ENCODE data around the gene UFM1. TPM values are rescaled to one million over a fixed set of nuclear protein-coding genes. Genes with fewer than 3 reads are reported as not detected.

UFM1 gene
- total and polyA plus RNA-seq, 2 donors (not counting 1 experiment from before 2014, with no cell fraction given), result 27.5 to 61.6 TPM

DNA sequence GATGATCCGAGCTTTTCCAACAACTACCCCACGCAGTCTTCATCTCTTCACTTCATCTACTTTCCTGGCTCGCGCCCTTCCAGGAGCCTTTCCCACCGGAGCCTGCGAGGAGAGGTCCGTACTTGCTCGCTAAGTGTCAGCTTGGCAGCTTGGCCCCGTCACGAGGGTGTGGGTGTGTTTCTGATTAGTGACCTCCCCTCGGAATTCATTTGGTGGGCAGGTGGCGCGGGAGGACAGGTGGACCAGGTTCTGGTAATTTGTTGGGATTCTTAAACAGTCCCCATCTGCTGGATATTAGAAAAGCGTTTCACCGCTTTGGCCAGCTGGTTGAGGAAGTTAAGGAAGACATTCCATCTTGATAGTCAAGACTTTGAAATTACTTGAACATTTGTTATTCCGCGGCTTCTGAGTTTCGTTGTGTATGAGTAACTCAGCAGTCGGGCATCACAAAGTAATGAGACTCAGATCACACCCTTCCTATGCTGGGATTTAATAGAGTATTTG, 515 bp downstream of the UFM1 start:
- Mint-ChIP-seq H3K27ac (peak overlapping the region; percentile 98), H3K9me3 (ENCODE audit: insufficient read depth) (no peaks in the 10 kb centered on the region), H3K27me3 (no peaks in the 10 kb centered on the region), H3K4me1 (peaks cover 38% of the 10 kb centered on the region), H3K4me3 (peak overlapping the region; percentile 99)
- peaks cover 34% of the 10 kb centered on the region for H3K79me2 ChIP-seq (ENCODE audit: control insufficient read depth, insufficient read depth, low read length)
- peak overlapping the region; percentile 83 for H3K9ac ChIP-seq (ENCODE audit: low read length)
- TF ChIP-seq EZH2 (IDR thresholded peaks at IDR 0.05; ENCODE audit: borderline replicate concordance, insufficient read depth, low read depth, low read length, poor library complexity, severe bottlenecking), result no peak
- TF ChIP-seq, protein P1, sequence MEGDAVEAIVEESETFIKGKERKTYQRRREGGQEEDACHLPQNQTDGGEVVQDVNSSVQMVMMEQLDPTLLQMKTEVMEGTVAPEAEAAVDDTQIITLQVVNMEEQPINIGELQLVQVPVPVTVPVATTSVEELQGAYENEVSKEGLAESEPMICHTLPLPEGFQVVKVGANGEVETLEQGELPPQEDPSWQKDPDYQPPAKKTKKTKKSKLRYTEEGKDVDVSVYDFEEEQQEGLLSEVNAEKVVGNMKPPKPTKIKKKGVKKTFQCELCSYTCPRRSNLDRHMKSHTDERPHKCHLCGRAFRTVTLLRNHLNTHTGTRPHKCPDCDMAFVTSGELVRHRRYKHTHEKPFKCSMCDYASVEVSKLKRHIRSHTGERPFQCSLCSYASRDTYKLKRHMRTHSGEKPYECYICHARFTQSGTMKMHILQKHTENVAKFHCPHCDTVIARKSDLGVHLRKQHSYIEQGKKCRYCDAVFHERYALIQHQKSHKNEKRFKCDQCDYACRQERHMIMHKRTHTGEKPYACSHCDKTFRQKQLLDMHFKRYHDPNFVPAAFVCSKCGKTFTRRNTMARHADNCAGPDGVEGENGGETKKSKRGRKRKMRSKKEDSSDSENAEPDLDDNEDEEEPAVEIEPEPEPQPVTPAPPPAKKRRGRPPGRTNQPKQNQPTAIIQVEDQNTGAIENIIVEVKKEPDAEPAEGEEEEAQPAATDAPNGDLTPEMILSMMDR (IDR thresholded peaks at IDR 0.05), result no peak
- H3K4me1 ChIP-seq (ENCODE audit: control insufficient read depth in 2 of 2, insufficient read depth in 2 of 2, low read length in 2 of 2), result peaks cover 21 to 22% of the 10 kb centered on the region in 2 donors
- no peaks in the 10 kb centered on the region for H3K27me3 ChIP-seq (replicated peaks in 1 of 4; ENCODE audit: control extremely low read depth in 1 of 4, control insufficient read depth in 3 of 4, insufficient read depth in 4 of 4, low read length in 3 of 4)
- H4K20me1 ChIP-seq (ENCODE audit: control insufficient read depth, insufficient read depth, low read length, poor library complexity, severe bottlenecking), result peaks cover 11% of the 10 kb centered on the region
- peak overlapping the region; percentile 71 for H3K4me2 ChIP-seq (replicated peaks; ENCODE audit: low read depth, low read length, poor library complexity, severe bottlenecking)
- POLR2A ChIA-PET, result interaction anchor here (1.2 to 1.4 kb wide), 3 partner anchors 8 to 1350 kb away, joined by 3 to 4 read pairs (median 4); partner anchors contain the start of genes NHLRC3 and PROSER1
- DNase-seq, result no peak
- peak; percentile 6 for ATAC-seq (ENCODE audit: low read depth)
- peaks cover 0 to 1% (median 0%) of the 10 kb centered on the region in 3 donors for H3K9me3 ChIP-seq (ENCODE audit: control extremely low read depth in 1 of 3, control insufficient read depth in 2 of 3, insufficient read depth in 1 of 3, low read length in 2 of 3)
- intact Hi-C loops (cut with micrococcal nuclease), result no loop called here
- peaks cover 1 to 20% of the 10 kb centered on the region in 2 experiments for H3K36me3 ChIP-seq (replicated peaks in 1 of 2; ENCODE audit: control extremely low read depth in 1 of 2, control insufficient read depth in 1 of 2, extremely low read depth in 1 of 2, insufficient read depth in 2 of 2, low read length in 1 of 2)
- H2AFZ ChIP-seq (ENCODE audit: insufficient read depth, low read depth, low read length, poor library complexity, severe bottlenecking), result peak overlapping the region; percentile 85
- H3K27ac ChIP-seq (ENCODE audit: low read length in 2 of 2), result peak overlapping the region; percentile 92 to 93
- WGBS (ENCODE audit: insufficient coverage), result 0% methylated on average over 10 of the region's 19 CpGs
- CTCF ChIA-PET, result interaction anchor here (0.6 kb wide), 1 partner anchor 1350 kb away, joined by 4 read pairs; no protein-coding TSS in a partner anchor
- peak overlapping the region; percentile 74 to 98 (median 92) for H3K4me3 ChIP-seq (ENCODE audit: control extremely low read depth in 1 of 5, extremely low read depth in 1 of 5, insufficient read depth in 1 of 5, low read depth in 2 of 5, low read length in 4 of 5)

DNA sequence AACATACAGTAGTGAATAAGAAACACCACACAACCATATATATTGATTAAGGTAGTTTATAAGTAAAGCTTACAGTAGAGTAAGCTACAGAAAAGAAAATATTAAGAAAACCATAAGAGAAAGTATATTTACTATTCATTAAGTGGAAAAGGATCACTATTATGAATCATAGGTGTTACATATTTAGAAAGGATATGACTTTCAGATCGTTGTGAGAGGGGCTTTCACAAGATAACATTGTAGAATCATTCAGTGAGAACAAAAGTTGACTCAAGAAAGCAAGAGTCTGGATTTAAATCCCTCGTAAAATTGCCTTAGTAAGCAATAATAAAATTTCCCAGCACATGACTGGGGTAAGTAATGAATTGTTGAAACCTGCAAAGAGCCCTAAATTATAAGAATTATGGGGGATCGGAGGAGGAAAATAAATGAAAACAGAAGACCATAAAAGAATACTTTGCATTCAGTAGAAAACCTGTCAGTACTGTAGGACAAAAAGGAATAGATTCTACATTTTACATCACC, 6.0 kb downstream of the UFM1 start:
- POLR2A ChIA-PET, result no interaction called here
- Mint-ChIP-seq H3K4me1 (peaks cover 26% of the 10 kb centered on the region), H3K27ac (no peak overlapping the region), H3K9me3 (ENCODE audit: insufficient read depth) (no peaks in the 10 kb centered on the region), H3K4me3 (no peak overlapping the region), H3K27me3 (no peaks in the 10 kb centered on the region)
- no peaks in the 10 kb centered on the region for H3K9me3 ChIP-seq (ENCODE audit: control extremely low read depth in 1 of 3, control insufficient read depth in 2 of 3, insufficient read depth in 1 of 3, low read length in 2 of 3)
- peaks cover 13% of the 10 kb centered on the region for H4K20me1 ChIP-seq (ENCODE audit: control insufficient read depth, insufficient read depth, low read length, poor library complexity, severe bottlenecking)
- H3K4me1 ChIP-seq (ENCODE audit: control insufficient read depth in 2 of 2, insufficient read depth in 2 of 2, low read length in 2 of 2), result peaks cover 9 to 12% of the 10 kb centered on the region in 2 donors
- H2AFZ ChIP-seq (ENCODE audit: insufficient read depth, low read depth, low read length, poor library complexity, severe bottlenecking), result no peak overlapping the region
- intact Hi-C loops (cut with micrococcal nuclease), result no loop called here
- no peak overlapping the region for H3K4me3 ChIP-seq (ENCODE audit: control extremely low read depth in 1 of 5, extremely low read depth in 1 of 5, insufficient read depth in 1 of 5, low read depth in 2 of 5, low read length in 4 of 5)
- H3K27ac ChIP-seq (ENCODE audit: low read length in 2 of 2), result no peak overlapping the region
- WGBS (ENCODE audit: insufficient coverage), result no CpG with 5 or more reads among the region's 3 CpGs
- CTCF ChIA-PET, result no interaction called here
- peaks cover 24% of the 10 kb centered on the region for H3K79me2 ChIP-seq (ENCODE audit: control insufficient read depth, insufficient read depth, low read length)
- no peak for ATAC-seq (ENCODE audit: low read depth)
- no peak for DNase-seq
- TF ChIP-seq EZH2 (IDR thresholded peaks at IDR 0.05; ENCODE audit: borderline replicate concordance, insufficient read depth, low read depth, low read length, poor library complexity, severe bottlenecking), result no peak
- TF ChIP-seq, protein P1 (IDR thresholded peaks at IDR 0.05), result no peak
- H3K4me2 ChIP-seq (replicated peaks; ENCODE audit: low read depth, low read length, poor library complexity, severe bottlenecking), result no peak overlapping the region
- H3K36me3 ChIP-seq (replicated peaks in 1 of 2; ENCODE audit: control extremely low read depth in 1 of 2, control insufficient read depth in 1 of 2, extremely low read depth in 1 of 2, insufficient read depth in 2 of 2, low read length in 1 of 2), result peaks cover 2 to 28% of the 10 kb centered on the region in 2 experiments
- H3K27me3 ChIP-seq (replicated peaks in 1 of 4; ENCODE audit: control extremely low read depth in 1 of 4, control insufficient read depth in 3 of 4, insufficient read depth in 4 of 4, low read length in 3 of 4), result no peaks in the 10 kb centered on the region
- H3K9ac ChIP-seq (ENCODE audit: low read length), result no peak overlapping the region

Data from B cell (primary cell).